Head of caudate nucleus (tissue), 42 donors: ENCODE results near the gene ADGRG1.
"Not testable (repeated sequence)": the region's sequence is repeated elsewhere in the genome, so short reads cannot be mapped to it uniquely, and the experiment has no call there.

Experiments used
- DNase-seq, 42 donors: peaks; one replicate each; pipeline versions ENCODE4 v3.0.0 to v3.0.0-alpha.2; 2020 to 2021; ENCODE audit warnings: mixed read lengths in 7 of 42
- intact Hi-C: fragments of 100-400 bp; cut with DNase I; formaldehyde crosslinking; loops from one replicate; pipeline ENCODE4 v1.15.0; 2022

The ADGRG1 gene

GRCh38 chr16:57700781-57701551 lies 72.5 kb downstream of the ADGRG1 start:
- no peak for DNase-seq
- intact Hi-C loops: no loop called here

GRCh38 chr16:57701759-57702371 lies 73.4 kb downstream of the ADGRG1 start:
- intact Hi-C loops: no loop called here
- no peak for DNase-seq

GRCh38 chr16:57703416-57704010 lies 75.1 kb downstream of the ADGRG1 start:
- intact Hi-C loops: no loop called here
- DNase-seq: no peak

- no peak for DNase-seq
- intact Hi-C loops: no loop called here
These were observed 75.8 kb downstream of the ADGRG1 start for GRCh38 chr16:57704011-57704904.

- DNase-seq: no peak
- intact Hi-C loops: no loop called here
These were observed 76.7 kb downstream of the ADGRG1 start for GRCh38 chr16:57704905-57705852.

- DNase-seq: no peak
- intact Hi-C loops: no loop called here
These were observed 78.3 kb downstream of the ADGRG1 start for GRCh38 chr16:57706717-57707116.

- no peak for DNase-seq
- intact Hi-C loops: no loop called here
These were observed 78.9 kb downstream of the ADGRG1 start for GRCh38 chr16:57707331-57707730.

- DNase-seq: no peak
- intact Hi-C loops: no loop called here
These were observed 79.7 kb downstream of the ADGRG1 start for GRCh38 chr16:57708168-57708567.

- intact Hi-C loops: no loop called here
- no peak for DNase-seq
These were observed 81.2 kb downstream of the ADGRG1 start for GRCh38 chr16:57709663-57710062.

GRCh38 chr16:57711346-57711745 lies 82.9 kb downstream of the ADGRG1 start:
- DNase-seq: peak in 1 of 42 donors; percentile 6
- intact Hi-C loops: no loop called here

- no peak for DNase-seq
- intact Hi-C loops: no loop called here
These were observed 83.6 kb downstream of the ADGRG1 start for GRCh38 chr16:57711993-57712392.

GRCh38 chr16:57712569-57712968 lies 84.1 kb downstream of the ADGRG1 start:
- intact Hi-C loops: not testable (repeated sequence)
- peak in 8 of 42 donors; percentile 7 to 67 (median 22) for DNase-seq

GRCh38 chr16:57713596-57713995 lies 85.2 kb downstream of the ADGRG1 start:
- no peak for DNase-seq
- intact Hi-C loops: no loop called here

GRCh38 chr16:57714047-57714446 lies 85.6 kb downstream of the ADGRG1 start:
- no peak for DNase-seq
- intact Hi-C loops: no loop called here
